A549 (cell line): ENCODE results near the gene INPP4B. TPM values are rescaled to one million over a fixed set of nuclear protein-coding genes. Genes with fewer than 3 reads are reported as not detected.

Source experiments
- ATAC-seq, 2 experiments: fragments of 200-7000 bp in 1 of 2; fragments of >200 bp in 1 of 2; cut with Nextera tagmentation in 1 of 2; cut with Tn5 transposase in 1 of 2; 3 replicates each; pipeline versions ENCODE4 v1.8.0 to v1.9.1; 2018 to 2020; ENCODE audit warnings: mild to moderate bottlenecking in 1 of 2, moderate library complexity in 1 of 2
- CTCF ChIA-PET: fragments of 300-600 bp; sonication (Branson Sonifier 250); formaldehyde crosslinking; extraction: SDS; loops from one replicate; lab custom pipeline; 2021; ENCODE audit warnings: antibody characterized with exemption, inconsistent platforms; lab: Yijun Ruan, JAX
- POLR2A ChIA-PET: fragments of 350-600 bp; formaldehyde crosslinking; extraction: SDS; loops from one replicate; lab custom pipeline; 2021; ENCODE audit warnings: antibody characterized with exemption, inconsistent platforms; lab: Yijun Ruan, JAX
- DNase-seq, 2 experiments: peaks; one replicate each; pipeline versions ENCODE4 v3.0.0 to v3.0.0-alpha.2; 2011 to 2016; ENCODE audit warnings: low read depth in 1 of 2, low spot score in 1 of 2
- FAIRE-seq: peaks from 2 replicates; lab custom pipeline; 2011; peaks lifted over from hg19 to GRCh38; lab: Jason Lieb, UNC
- H3K27ac ChIP-seq, 2 experiments: fragments of >200 bp; sonication (Bioruptor Twin); formaldehyde crosslinking; 3 replicates each; pipeline ENCODE4 v1.5.1; 2016 to 2017
- H3K4me1 ChIP-seq: fragments of >200 bp; sonication (Bioruptor Twin); formaldehyde crosslinking; 3 replicates; pipeline ENCODE4 v1.6.1; 2016
- H3K4me2 ChIP-seq: fragments of >200 bp; sonication (Bioruptor Twin); formaldehyde crosslinking; 3 replicates; pipeline ENCODE4 v1.6.1; 2016
- H3K4me3 ChIP-seq: fragments of >200 bp; sonication (Bioruptor Twin); formaldehyde crosslinking; 3 replicates; pipeline ENCODE4 v1.5.1; 2016
- H3K9me3 ChIP-seq: fragments of >200 bp; sonication (Bioruptor Twin); formaldehyde crosslinking; 3 replicates; pipeline ENCODE4 v1.6.1; 2016
- BHLHE40 ChIP-seq: IDR thresholded peaks from 2 replicates; pipeline ENCODE4 v1.6.1; 2012; ENCODE audit warnings: low read depth, low read length, inconsistent platforms
- EHF ChIP-seq: fragments of 250-450 bp; sonication (Bioruptor Pico); IDR thresholded peaks from 2 replicates; pipeline ENCODE4 v1.5.0; 2020; ENCODE audit warnings: mild to moderate bottlenecking
- EHMT2 ChIP-seq: fragments of 200-600 bp; sonication (generic); IDR thresholded peaks from 2 replicates; pipeline ENCODE4 v1.6.1; 2016; ENCODE audit warnings: antibody characterized with exemption, low read depth, mild to moderate bottlenecking, moderate library complexity
- EP300 ChIP-seq, 2 experiments: fragments of >200 bp; sonication (Bioruptor Twin); formaldehyde crosslinking; IDR thresholded peaks; 2 replicates in 1 of 2; 3 replicates in 1 of 2; pipeline ENCODE4 v1.6.1; 2016 to 2017
- ESRRA ChIP-seq: fragments of 150-350 bp; IDR thresholded peaks from 2 replicates; pipeline ENCODE4 v1.6.1; 2014; ENCODE audit warnings: mild to moderate bottlenecking, low read length, borderline replicate concordance
- FOSB ChIP-seq: fragments of 250-450 bp; sonication (Bioruptor Pico); IDR thresholded peaks from 2 replicates; pipeline ENCODE4 v1.5.0; 2020; ENCODE audit warnings: mild to moderate bottlenecking, moderate library complexity
- FOXS1 ChIP-seq: fragments of 250-450 bp; sonication (Bioruptor Pico); IDR thresholded peaks from 2 replicates; pipeline ENCODE4 v1.5.0; 2020; ENCODE audit warnings: mild to moderate bottlenecking, moderate library complexity
- HDAC2 ChIP-seq: fragments of 200-600 bp; sonication (generic); IDR thresholded peaks from 2 replicates; pipeline ENCODE4 v1.6.1; 2016
- HEYL ChIP-seq: fragments of 250-450 bp; sonication (Bioruptor Pico); IDR thresholded peaks from 2 replicates; pipeline ENCODE4 v1.8.0; 2021; ENCODE audit warnings: mild to moderate bottlenecking, moderate library complexity
- HOXB13 ChIP-seq: fragments of 250-450 bp; sonication (Bioruptor Pico); IDR thresholded peaks from 2 replicates; pipeline ENCODE4 v1.5.0; 2020; ENCODE audit warnings: low read depth, mild to moderate bottlenecking, moderate library complexity
- HOXB5 ChIP-seq: fragments of 250-450 bp; sonication (Bioruptor Pico); IDR thresholded peaks from 2 replicates; pipeline ENCODE4 v1.5.0; 2020; ENCODE audit warnings: mild to moderate bottlenecking, moderate library complexity
- JUN ChIP-seq, 2 experiments: fragments of >200 bp; sonication (Bioruptor Twin); formaldehyde crosslinking; IDR thresholded peaks; 2 replicates in 1 of 2; 3 replicates in 1 of 2; pipeline ENCODE4 v1.6.1; 2016 to 2017
- KDM1A ChIP-seq: fragments of 200-600 bp; sonication (generic); IDR thresholded peaks from 2 replicates; pipeline ENCODE4 v1.6.1; 2016; ENCODE audit warnings: low read depth, mild to moderate bottlenecking
- KDM5A ChIP-seq: fragments of 200-600 bp; sonication (generic); IDR thresholded peaks from 2 replicates; pipeline ENCODE4 v1.6.1; 2016; ENCODE audit warnings: antibody characterized with exemption, mild to moderate bottlenecking
- MAZ ChIP-seq: fragments of 150-350 bp; IDR thresholded peaks from 2 replicates; pipeline ENCODE4 v1.6.1; 2014; ENCODE audit warnings: antibody characterized with exemption, low read depth, low read length, borderline replicate concordance
- MYC ChIP-seq: IDR thresholded peaks from 2 replicates; pipeline ENCODE4 v1.6.1; 2012; ENCODE audit warnings: mild to moderate bottlenecking, inconsistent platforms, low read length, improper control_type of control experiment, borderline replicate concordance
- PHF8 ChIP-seq: fragments of 200-600 bp; sonication (generic); IDR thresholded peaks from 2 replicates; pipeline ENCODE4 v1.6.1; 2016; ENCODE audit warnings: low read depth, mild to moderate bottlenecking, antibody characterized with exemption, moderate library complexity, borderline replicate concordance
- POLR2A ChIP-seq: IDR thresholded peaks from 2 replicates; pipeline ENCODE4 v1.6.1; 2012; ENCODE audit warnings: mild to moderate bottlenecking, low read length
- RARB ChIP-seq: fragments of 250-450 bp; sonication (Bioruptor Pico); IDR thresholded peaks from 2 replicates; pipeline ENCODE4 v1.8.0; 2021; ENCODE audit warnings: mild to moderate bottlenecking, moderate library complexity
- RCOR1 ChIP-seq: fragments of 150-350 bp; IDR thresholded peaks from 2 replicates; pipeline ENCODE4 v1.6.1; 2014; ENCODE audit warnings: antibody characterized with exemption, low read length, low read depth
- TP53 ChIP-seq: fragments of 250-450 bp; sonication (Bioruptor Pico); IDR thresholded peaks from 2 replicates; pipeline ENCODE4 v1.5.0; 2021; ENCODE audit warnings: mild to moderate bottlenecking, moderate library complexity
- ZSCAN20 ChIP-seq: fragments of 250-450 bp; sonication (Bioruptor Pico); IDR thresholded peaks from 2 replicates; pipeline ENCODE4 v1.8.0; 2022; ENCODE audit warnings: mild to moderate bottlenecking, moderate library complexity
- WGBS: methylation state at CpG from one replicate; pipeline ENCODE4 v1.1.6; 2017; ENCODE audit errors: missing lambda C conversion rate; 5-methylcytosine and 5-hydroxymethylcytosine counted together
- polyA plus RNA-seq, 4 experiments: library from polyadenylated mRNA; depleted of rRNA in 3 of 4; stranded (reverse); fragments of >200 nt; fragmentation: RNase III in 1 of 4; extraction: RNeasy Plus Mini Kit Qiagen cat#74134 plus additional on column Dnase treatment in 1 of 4; gene quantifications; 2 replicates in 3 of 4; 3 replicates in 1 of 4; pipeline ENCODE4 v1.2.3, GENCODE V29; 2011 to 2017
- TF ChIP-seq, protein P1 (sequence below): fragments of >200 bp; sonication (Bioruptor Twin); formaldehyde crosslinking; IDR thresholded peaks from 3 replicates; pipeline ENCODE4 v1.6.1; 2016
- TF ChIP-seq, protein P2 (sequence below): IDR thresholded peaks from 2 replicates; pipeline ENCODE4 v1.6.1; 2012; ENCODE audit warnings: low read depth, borderline replicate concordance
- TF ChIP-seq, protein P3 (sequence below): fragments of 450-650 bp; IDR thresholded peaks from 2 replicates; pipeline ENCODE4 v1.6.1; 2014; ENCODE audit warnings: antibody characterized with exemption
- TF ChIP-seq, protein P4 (sequence below): fragments of >200 bp; sonication (Bioruptor Twin); formaldehyde crosslinking; IDR thresholded peaks from 2 replicates; pipeline ENCODE4 v1.6.1; 2016
- TF ChIP-seq, protein P5 (sequence below): IDR thresholded peaks from 2 replicates; pipeline ENCODE4 v1.6.1; 2012
- TF ChIP-seq, protein P6 (sequence below): fragments of 250-450 bp; sonication (Bioruptor Pico); IDR thresholded peaks from 2 replicates; pipeline ENCODE4 v1.5.0; 2021; ENCODE audit warnings: mild to moderate bottlenecking, moderate library complexity, borderline replicate concordance

Gene INPP4B
- polyA plus RNA-seq, 2 of the 4 experiments (the other 2 are of a cell fraction) = 7.2 to 14.9 TPM

DNA sequence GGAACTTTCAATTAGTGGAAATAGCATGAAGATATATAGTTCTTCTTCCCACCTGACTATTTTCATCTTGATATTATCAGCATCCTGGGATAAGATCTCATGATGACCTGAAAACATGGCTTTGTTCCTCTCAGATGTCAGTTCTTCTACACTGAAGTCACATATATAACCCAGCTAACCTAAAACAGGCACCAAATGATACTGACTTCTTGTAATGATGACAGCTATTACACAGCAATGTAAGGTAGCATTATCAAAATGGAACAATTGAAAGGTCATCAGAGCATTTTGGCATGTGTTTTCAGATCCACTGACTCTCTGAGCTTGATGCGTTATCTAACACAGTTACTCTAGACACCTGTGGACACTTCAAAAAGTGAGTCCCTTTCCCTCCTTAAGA is 469.9 kb downstream of the INPP4B start:
- TF ChIP-seq, protein P1, sequence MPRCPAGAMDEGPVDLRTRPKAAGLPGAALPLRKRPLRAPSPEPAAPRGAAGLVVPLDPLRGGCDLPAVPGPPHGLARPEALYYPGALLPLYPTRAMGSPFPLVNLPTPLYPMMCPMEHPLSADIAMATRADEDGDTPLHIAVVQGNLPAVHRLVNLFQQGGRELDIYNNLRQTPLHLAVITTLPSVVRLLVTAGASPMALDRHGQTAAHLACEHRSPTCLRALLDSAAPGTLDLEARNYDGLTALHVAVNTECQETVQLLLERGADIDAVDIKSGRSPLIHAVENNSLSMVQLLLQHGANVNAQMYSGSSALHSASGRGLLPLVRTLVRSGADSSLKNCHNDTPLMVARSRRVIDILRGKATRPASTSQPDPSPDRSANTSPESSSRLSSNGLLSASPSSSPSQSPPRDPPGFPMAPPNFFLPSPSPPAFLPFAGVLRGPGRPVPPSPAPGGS = no peak
- TF ChIP-seq FOXS1 = no peak
- no peak for TF ChIP-seq MAZ
- TF ChIP-seq EHMT2 = no peak
- TF ChIP-seq, protein P2, sequence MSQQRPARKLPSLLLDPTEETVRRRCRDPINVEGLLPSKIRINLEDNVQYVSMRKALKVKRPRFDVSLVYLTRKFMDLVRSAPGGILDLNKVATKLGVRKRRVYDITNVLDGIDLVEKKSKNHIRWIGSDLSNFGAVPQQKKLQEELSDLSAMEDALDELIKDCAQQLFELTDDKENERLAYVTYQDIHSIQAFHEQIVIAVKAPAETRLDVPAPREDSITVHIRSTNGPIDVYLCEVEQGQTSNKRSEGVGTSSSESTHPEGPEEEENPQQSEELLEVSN = no peak
- TF ChIP-seq HOXB13 = no peak
- TF ChIP-seq HDAC2 = no peak
- TF ChIP-seq, protein P3, sequence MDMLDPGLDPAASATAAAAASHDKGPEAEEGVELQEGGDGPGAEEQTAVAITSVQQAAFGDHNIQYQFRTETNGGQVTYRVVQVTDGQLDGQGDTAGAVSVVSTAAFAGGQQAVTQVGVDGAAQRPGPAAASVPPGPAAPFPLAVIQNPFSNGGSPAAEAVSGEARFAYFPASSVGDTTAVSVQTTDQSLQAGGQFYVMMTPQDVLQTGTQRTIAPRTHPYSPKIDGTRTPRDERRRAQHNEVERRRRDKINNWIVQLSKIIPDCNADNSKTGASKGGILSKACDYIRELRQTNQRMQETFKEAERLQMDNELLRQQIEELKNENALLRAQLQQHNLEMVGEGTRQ = no peak
- TF ChIP-seq RCOR1 = no peak
- no peak for TF ChIP-seq PHF8
- no peak for TF ChIP-seq BHLHE40
- no peak for TF ChIP-seq POLR2A
- TF ChIP-seq EP300 (IDR thresholded peaks at IDR 0.05) = no peak
- TF ChIP-seq EHF (CRISPR knock-in tag) = no peak
- TF ChIP-seq HOXB5 (CRISPR knock-in tag) = no peak
- no peak for TF ChIP-seq JUN (IDR thresholded peaks at IDR 0.05)
- TF ChIP-seq, protein P4, sequence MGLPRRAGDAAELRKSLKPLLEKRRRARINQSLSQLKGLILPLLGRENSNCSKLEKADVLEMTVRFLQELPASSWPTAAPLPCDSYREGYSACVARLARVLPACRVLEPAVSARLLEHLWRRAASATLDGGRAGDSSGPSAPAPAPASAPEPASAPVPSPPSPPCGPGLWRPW = no peak
- no peak for TF ChIP-seq ZSCAN20 (CRISPR knock-in tag)
- peaks cover 36% of the 10 kb centered on the region for H3K4me1 ChIP-seq
- POLR2A ChIA-PET = no interaction called here
- H3K27ac ChIP-seq = no peak overlapping the region
- no peak overlapping the region for H3K4me3 ChIP-seq
- H3K4me2 ChIP-seq = no peak overlapping the region
- WGBS = 93% methylated on average over 1 of the region's 1 CpG
- FAIRE-seq (no peak), DNase-seq (no peak), ATAC-seq (no peak)
- H3K9me3 ChIP-seq = peaks cover 2% of the 10 kb centered on the region; the same call in 2 of the 3 replicates
- CTCF ChIA-PET = no interaction called here

DNA sequence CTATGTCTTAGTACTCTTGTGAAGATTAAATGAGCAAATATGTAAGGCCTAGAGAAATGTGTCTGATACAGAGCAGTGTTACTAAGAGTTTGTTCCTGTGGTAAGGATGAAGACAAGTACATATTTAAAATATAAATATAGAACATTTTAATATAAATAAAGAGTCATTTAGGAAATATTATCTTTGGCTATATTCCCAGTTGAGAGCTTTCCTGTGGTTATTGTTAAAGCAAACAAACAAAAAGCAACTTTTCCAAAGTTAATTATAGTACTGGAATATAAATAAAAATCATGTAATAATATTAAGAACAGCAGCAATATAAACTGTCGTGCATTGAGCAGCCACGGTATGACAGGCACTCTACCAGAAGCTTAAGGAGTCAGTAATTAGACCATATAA is 472.5 kb downstream of the INPP4B start:
- no peak for TF ChIP-seq TP53 (CRISPR knock-in tag)
- TF ChIP-seq, protein P5, sequence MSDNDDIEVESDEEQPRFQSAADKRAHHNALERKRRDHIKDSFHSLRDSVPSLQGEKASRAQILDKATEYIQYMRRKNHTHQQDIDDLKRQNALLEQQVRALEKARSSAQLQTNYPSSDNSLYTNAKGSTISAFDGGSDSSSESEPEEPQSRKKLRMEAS = no peak
- no peak for TF ChIP-seq HEYL (CRISPR knock-in tag)
- no peak for TF ChIP-seq KDM5A
- TF ChIP-seq PHF8 = no peak
- TF ChIP-seq, protein P6, sequence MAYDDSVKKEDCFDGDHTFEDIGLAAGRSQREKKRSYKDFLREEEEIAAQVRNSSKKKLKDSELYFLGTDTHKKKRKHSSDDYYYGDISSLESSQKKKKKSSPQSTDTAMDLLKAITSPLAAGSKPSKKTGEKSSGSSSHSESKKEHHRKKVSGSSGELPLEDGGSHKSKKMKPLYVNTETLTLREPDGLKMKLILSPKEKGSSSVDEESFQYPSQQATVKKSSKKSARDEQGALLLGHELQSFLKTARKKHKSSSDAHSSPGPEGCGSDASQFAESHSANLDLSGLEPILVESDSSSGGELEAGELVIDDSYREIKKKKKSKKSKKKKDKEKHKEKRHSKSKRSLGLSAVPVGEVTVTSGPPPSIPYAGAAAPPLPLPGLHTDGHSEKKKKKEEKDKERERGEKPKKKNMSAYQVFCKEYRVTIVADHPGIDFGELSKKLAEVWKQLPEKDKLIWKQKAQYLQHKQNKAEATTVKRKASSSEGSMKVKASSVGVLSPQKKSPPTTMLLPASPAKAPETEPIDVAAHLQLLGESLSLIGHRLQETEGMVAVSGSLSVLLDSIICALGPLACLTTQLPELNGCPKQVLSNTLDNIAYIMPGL (CRISPR knock-in tag) = no peak
- TF ChIP-seq, protein P3 = no peak
- no peak for TF ChIP-seq FOSB (CRISPR knock-in tag)
- no peak for TF ChIP-seq RARB (CRISPR knock-in tag)
- no peak for TF ChIP-seq KDM1A
- no peak for TF ChIP-seq RCOR1
- TF ChIP-seq MYC = no peak
- no peak for TF ChIP-seq ESRRA
- TF ChIP-seq HOXB13 = no peak
- TF ChIP-seq, all 56 proteins: peak for 0
- ATAC-seq = no peak
- ChIA-PET CTCF (no interaction called here), POLR2A (no interaction called here)
- FAIRE-seq = no peak
- Histone ChIP-seq H3K27ac (no peak overlapping the region), H3K4me2 (no peak overlapping the region), H3K4me3 (no peak overlapping the region), H3K4me1 (peaks cover 17% of the 10 kb centered on the region; the same call in 1 of the 3 replicates), H3K9me3 (peaks cover 8% of the 10 kb centered on the region; the same call in 2 of the 3 replicates)
- no peak for DNase-seq
- WGBS = 72% methylated on average over 2 of the region's 2 CpGs
